NCI-H2107 (cell line): ENCODE data around the gene CRYBB1.
"Not testable (repeated sequence)": the region's sequence is repeated elsewhere in the genome, so short reads cannot be mapped to it uniquely, and the experiment has no call there.

Experiments
- DNase-seq: peaks from one replicate; lab custom pipeline; 2025; lab: John Stamatoyannopoulos, UW

Gene CRYBB1

DNA sequence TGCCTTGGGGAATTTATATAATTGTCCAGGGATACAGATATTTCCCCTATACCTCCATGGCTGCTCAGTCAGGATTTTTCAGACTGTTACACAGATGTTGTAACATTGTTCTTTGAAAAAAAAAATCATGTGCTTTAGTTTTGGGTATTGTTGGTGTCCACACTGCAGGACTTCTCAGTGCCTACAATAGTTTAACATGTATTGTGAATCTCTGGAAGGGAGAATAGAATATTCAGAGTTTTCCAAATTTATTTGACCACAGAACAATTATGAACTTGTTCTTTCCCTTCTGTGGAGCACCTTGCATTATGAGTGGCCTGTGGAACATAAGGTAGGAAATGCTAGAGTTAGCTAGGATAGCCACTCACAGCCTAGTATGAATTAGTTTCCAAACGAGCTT lies 18.5 kb upstream of the CRYBB1 start:
- DNase-seq, result no peak

DNA sequence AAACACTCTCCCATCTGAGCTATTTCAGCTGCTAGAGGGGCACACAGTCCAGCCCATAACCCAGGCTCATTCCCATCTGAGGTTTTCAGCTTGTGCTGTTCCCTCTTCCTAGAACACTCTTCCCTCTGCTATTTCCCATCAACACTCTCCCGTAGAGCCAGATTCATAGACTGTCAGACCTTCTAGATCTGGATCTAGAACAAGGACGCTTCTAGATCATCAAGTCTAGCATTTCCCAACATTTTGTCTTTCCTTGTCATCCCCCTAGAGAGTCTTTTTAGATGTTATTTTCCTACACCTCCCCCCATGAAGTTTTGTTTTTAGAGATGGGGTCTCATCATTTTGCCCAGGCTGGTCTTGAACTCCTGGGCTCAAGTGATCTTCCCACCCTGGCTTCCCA lies 17.3 kb upstream of the CRYBB1 start:
- no peak for DNase-seq

DNA sequence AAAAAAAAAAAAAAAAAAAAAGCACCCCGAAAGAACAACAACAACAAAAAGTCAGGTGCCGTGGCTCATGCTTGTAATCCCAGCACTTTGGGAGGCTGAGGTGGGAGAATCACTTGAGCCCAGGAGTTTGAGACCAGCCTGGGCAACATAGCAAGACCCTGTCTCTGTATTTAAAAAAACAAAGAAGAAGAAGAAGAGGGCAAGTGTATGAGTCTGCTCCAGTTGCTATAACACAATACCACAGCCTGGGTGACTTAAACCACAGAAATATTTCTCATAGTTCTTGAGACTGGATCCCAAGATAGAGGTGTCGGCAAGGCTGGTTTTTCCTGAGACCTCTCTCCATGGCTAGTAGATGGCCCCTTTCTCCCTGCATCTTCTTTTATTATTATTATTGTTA lies 16.4 kb upstream of the CRYBB1 start:
- no peak for DNase-seq

DNA sequence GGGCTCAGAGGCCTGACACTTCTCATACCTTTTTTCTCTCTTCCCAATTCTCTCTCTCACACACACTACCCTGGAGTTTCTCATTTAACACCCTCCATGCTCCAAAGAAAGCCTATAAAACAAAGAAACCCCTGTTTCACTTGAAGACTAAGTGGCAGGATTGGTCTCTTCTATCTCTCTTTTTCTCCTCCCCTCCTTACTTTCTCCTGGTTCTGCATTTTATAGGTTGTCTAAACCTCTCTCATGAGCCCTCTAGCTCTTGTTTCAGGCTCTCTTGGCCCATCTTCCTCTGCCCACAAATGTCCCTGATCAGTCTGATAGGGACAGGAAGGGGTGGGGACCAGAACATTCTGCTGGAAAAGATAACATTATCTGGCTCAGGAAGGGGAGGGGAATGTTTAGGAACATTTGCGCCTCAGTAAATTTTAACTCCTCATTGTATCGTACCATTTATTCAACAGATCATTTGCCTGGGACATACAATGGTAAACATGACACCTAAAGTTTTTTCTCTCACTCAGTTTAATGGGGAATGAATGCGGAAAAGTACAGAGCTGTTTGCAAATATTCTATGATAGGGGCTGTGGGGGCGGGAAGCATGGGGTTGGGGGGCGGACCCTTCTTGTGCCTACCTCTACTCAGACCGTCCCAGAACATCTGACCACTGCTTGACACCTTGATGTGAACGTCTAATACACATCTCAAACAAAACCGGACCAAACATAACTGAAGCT lies 14.8 kb upstream of the CRYBB1 start:
- DNase-seq, result no peak

DNA sequence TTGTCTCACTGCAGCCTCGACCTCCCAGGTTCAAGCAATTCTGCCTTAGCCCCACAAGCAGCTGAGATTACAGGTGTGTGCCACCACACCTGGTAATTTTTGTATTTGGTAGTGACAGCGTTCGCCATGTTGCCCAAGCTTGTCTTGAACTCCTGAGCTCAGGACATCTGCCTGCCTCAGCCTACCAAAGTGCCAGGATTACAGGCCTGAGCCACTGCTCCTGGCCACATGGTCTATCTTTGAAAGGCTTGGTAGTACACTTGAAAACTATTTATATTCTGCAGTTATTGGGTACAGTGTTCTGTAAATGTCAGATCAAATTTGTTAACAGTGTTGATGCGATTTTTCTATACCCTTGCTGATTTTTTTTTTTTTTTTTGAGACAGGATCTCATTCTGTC lies 13.5 kb upstream of the CRYBB1 start:
- DNase-seq, result no peak

DNA sequence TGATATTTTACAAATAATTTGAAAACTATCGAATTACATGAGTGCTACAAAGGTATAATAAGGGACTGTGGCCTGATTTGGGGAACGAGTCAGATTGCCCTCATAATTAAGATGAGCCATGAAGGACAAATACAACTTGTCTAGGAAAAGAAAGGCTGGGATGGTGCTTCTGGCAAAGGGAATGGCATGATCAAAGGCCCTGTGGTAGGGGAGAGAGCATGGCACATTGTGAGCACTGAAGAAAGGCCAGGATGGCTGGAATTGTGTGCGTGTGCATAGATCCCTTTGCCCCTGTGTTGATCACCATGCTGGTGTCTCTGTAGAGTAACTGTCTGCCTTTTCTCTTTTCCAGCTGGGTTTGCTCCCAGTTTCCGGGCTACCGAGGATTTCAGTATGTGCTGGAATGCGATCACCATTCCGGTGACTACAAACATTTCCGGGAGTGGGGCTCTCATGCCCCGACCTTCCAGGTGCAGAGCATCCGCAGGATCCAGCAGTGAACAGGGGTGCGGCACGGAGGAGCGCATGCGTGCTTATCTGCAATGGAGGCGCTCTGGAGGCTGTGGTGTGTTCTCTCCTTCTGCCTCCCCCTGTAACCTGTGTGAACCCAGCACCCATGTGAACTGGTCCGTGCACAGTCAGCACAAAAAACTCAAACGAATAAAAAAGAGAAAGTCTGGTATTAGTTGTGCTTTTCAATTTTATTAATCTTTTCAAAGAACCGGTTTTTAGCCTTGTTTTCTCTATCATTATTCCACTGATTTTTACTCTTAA lies 12.3 kb upstream of the CRYBB1 start:
- no peak for DNase-seq

DNA sequence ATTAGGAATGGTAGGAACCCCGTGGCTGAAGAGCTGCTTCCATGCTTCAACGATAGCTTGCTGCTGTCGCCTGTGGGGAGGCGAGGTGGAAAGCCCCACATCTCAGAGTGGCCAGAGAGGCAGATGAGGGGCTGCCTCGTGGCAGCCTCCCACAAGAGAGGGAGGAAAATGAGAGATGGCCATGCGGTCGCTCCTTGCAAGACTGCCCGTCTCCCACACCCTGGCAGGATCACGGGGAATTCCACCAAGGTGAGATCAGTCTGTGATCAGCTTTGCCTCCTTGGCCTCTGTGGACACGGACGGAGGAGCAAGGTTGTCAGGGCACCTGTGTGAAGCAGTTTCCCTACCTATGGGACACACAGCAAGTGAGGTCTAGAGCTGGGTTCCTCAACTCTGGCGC lies 7.0 kb upstream of the CRYBB1 start:
- DNase-seq, result no peak

DNA sequence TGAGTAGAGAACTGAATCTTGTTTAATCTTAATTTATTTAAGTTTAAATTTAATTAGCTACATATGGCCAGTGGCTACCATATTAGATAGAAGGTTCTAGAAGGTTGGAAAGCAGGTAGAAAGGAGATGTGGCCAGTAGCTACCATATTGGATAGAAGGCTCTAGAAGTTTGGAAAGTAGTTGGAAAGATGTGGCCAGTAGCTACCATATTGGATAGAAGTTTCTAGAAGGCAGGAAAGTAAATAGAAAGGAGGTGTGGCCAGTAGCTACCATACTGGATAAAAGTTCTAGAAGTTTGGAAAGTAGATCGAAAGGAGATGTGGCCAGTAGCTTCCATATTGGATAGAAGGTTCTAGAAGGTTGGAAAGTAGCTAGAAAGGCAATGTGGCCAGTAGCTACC lies 6.2 kb upstream of the CRYBB1 start:
- DNase-seq, result no peak

DNA sequence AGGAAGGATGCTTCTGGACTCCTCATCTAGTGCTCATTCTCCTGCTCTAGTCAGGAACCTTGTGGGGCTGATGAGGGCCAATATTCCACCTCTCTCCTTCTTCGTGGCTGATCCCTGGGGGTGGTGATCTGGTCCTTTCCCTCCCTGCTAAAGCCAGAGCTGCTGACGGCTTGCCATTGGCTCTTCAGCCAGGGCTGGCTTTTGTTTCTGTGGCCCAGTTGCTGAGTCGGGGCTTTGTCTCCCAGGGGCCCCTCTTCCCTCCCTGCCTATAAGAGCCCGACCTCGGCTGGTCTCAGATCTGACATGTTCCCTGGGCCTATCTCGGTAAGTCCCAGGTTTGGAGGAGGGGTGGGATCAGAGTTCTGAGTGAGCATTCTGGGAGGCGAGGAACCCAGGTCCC lies 3.8 kb upstream of the CRYBB1 start, which contains the start of gene CRYBA4:
CRYBA4 (plus strand) TSS at position 301 of the 400 bp plus-strand sequence. CDS start 634 bp downstream, outside the sequence.
- DNase-seq, result no peak

DNA sequence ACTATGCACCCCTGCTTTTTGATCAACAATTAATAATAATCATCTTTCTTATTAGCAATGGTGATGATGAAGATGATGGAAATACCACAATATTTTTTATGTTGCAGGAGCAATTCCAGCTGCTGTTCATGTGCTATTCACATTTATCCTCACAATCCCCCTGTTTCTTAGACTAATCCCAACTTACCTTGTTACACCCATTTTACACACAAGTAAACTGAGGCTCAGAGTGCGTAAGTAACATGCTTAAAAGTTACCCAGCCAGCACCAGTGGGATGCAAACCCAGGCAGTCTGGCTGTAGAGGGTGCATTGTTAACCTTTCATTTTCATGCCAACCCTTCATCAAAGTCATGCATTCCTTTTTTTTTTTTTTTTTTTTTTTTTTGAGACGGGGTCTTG lies 2.4 kb upstream of the CRYBB1 start:
- no peak for DNase-seq

DNA sequence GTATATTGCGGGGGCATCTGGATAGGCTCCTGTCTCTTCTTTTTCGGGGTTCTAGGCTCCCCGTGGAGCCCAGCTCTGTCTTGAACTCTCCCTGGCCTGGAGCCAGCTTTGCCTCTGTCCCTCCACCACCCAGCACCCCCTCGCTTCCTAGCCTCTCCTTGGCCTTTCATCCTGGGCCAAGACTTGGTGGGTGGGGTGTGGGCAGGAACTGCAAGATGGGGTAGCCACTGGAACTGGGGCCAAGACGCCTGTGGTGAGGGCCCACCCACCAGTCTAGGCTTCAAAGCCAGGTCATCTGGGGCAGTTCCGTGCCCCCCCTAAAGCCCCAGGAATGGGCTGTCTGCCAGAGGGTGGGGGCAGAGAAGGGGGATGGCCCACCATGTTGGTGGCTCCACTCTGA lies 1.7 kb upstream of the CRYBB1 start:
- DNase-seq, result no peak

DNA sequence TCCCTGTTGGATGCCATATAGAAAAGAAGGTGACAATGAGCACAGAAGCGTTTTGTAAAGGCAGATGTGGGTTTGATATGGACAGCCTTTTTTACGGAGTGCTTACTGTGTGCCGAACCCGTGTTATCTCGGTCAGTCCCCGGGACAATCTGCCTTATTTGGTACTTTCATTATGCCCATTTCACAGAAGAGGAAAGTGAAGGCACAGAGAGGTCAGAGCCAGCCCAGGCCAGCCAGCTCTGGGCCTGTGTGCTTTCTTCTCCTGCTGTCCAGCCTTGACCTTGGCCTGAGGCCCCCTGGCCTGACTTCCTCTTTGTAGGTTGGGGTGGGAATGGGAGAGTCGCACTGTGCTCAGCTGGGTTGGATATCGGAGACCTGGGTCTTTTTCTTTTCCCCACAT lies 628 bp upstream of the CRYBB1 start:
- DNase-seq, result no peak

DNA sequence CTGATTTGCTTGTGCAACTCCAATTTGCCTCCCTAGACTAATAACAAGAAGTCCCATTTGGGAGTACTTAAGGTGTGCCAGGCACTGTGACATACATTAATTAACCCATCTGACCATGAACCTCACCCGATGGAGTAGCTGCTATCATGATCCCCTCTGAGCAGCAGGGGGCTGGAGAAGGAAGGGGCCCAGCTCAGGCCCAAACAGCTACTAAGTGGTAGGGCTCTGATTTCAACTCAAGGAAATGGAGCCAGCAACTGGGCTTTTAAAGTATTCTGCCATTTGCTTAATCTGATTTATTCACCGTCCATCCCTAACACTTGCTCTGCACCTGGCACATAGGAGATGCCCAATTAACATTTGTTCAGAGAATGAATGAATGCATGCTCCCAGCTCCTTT lies 1.2 kb downstream of the CRYBB1 start:
- DNase-seq, result no peak

DNA sequence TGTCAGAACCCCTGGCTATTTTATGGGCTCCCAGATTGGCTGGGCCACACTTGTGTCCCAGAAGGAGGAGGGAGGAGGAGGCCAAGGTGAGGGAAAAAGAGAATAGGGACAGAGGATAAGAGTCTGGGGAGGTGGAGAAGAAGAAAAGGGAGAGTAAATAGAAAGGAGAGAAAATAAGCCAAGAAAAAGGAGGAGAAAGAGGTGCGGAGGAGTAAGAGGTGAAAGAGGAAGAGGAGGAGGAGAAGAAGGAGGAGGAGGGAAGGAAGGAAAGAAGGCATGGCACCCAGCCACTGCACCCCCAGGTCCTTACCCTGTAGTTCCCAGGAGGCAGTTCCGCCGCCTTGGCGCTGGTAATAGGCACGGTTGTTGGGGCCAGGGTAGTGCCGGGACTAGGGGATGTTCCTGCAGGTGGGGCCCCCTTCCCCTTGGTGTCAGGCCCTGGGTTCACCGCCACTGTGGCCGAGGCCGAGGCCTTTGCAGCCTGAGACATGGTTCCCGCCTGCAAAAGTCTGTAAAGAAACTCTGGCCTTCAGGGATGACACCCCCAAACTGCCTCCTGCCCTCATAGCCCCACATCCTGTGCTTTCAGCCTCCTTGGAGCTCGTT lies 1.9 kb downstream of the CRYBB1 start:
- DNase-seq, result no peak

DNA sequence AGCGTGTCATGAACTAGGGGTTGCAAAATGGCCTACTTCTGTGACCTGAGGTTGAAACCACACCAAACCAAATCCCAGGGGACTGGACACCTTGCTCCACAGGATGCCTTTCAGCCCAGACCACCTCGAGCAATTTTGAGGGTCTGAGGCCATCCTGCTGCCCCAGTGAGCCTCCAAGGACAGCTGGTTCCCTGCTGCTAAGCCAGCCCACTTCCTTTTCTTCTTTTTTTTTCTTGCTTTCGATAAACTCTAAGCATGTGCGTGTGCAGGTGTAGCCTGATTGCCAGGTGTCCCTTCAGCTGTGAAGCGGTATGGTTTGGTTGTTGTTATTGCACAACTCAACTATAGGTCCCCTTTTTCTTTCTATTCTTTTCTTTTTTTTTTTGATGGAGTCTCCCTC lies 2.7 kb downstream of the CRYBB1 start:
- DNase-seq, result no peak

DNA sequence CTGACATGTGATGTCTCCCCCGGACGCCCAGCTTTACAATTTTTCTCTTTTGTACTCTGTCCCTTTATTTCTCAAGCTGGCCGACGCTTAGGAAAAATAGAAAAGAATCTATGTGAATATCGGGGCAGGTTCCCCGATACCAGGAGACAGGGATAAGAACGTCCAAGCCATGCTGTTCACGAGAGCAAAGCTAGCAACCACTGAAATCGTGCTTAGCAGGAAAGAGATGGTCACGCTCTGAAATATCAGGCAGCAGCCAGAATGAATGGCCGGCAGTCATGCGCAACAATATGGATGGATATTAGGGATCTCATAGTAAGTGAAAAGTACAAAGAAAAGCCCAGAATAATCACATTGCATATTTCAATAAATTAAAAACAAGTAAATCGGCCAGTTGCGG lies 3.5 kb downstream of the CRYBB1 start:
- DNase-seq, result no peak

DNA sequence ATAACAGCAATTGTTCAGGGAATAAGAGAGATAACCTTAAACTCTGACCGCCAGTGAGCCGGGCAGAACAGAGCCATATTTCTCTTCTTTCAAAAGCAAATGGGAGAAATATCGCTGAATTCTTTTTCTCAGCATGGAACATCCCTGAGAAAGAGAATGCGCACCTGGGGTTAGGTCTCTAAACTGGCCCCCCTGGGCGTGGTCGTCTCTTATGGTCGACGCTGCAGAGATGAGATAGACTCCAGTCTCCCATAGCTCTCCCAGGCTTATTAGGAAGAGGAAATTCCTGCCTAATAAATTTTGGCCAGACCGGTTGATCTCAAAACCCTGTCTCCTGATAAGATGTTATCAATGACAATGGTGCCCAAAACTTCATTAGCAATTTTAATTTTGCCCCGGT lies 4.1 kb downstream of the CRYBB1 start:
- DNase-seq, result not testable (repeated sequence)

DNA sequence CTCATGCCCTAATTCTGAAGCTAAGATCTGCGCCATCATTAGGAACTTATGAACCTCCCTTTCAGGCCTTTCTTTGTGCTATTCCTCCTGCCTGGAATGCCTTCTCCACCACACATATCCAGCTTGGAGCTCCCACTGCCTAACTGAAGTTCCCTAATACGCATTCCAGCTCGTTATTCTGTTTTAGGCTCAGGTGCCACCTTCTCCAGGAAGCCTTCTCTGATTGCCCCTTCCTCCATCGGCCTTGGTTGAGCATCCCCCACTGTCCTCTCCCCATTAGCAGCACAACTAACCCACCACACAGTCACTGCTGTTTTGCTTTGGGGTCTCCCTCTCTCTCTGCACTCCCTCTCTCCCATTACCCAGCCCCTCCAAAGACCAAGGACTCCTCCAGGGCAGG lies 5.2 kb downstream of the CRYBB1 start:
- no peak for DNase-seq

DNA sequence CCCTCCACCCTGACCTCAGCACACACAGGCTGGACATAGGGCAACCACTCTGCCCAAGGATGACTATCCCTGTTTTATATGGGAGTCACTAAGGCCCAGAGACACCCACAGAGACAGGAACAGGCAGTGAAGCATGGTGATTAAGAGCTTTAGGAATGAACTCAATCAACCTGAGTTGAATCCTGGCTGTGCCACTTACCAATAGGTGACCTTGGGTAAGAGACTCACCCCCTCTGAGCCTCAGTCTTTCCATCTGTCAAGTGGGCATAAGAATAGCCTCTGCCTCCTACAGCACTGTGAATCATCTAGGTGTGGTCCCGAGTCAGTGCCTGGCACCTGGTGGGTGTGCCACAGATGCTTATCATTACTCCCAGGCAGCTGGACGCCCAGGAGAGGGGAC lies 6.8 kb downstream of the CRYBB1 start:
- no peak for DNase-seq

DNA sequence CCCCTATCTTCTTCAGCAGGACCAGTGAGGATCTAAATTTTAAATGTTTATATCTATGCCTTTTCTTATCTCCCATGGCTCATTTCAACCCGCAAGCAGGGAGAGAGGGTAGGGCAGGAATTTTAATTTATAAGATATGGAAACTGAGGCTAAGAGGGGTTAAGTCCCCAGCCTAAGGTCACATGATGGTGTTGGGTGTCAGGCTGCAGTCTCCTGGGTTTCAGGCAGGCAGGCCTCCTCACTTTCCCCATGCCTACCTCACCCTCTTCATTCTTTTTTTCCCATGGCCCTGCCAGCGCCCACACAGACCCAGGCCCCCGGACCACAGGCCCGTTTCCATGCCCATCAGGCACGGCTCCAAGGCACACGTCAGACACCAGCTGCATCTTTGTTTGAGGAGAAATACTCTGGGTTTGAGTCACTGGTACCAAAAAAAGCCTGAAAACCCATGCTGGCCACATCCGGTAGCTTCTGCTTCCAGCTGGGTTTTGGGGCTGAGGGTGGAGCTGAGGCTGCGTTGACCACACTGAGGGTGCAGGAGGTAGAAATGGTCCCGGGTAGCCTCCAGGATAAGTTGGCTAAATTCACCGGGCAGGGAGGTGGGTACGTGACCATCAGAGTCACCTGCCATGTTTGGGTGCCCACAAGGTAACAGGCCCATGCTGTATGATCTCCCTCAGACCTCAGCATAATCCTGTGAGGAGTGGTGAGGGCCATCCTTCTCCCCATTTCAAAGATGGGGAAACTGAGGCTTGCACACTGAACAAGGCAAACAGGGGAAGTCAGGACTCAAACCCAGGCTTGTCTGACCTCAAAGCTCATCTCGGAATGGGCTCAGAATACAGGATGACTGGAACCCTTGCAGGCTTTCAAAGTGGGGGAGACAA lies 7.5 kb downstream of the CRYBB1 start:
- DNase-seq, result no peak

DNA sequence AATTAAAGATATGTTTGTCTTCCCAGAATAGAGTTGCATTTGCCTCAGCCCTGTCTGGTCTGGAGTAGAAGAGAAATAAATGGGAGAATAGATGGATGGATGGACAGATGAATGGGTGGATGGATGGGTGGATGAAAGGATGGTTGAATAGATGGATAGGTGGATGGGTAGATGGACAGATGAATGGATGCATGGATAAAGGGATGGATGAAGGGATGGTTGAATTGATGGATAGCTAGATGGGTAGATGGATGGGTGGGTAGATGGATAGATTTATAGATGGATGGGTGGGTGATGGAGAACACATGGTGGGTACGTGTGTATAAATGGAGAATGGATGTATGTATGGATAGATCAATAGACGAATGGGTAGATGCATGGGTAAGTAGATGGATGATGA lies 8.5 kb downstream of the CRYBB1 start:
- DNase-seq, result no peak

DNA sequence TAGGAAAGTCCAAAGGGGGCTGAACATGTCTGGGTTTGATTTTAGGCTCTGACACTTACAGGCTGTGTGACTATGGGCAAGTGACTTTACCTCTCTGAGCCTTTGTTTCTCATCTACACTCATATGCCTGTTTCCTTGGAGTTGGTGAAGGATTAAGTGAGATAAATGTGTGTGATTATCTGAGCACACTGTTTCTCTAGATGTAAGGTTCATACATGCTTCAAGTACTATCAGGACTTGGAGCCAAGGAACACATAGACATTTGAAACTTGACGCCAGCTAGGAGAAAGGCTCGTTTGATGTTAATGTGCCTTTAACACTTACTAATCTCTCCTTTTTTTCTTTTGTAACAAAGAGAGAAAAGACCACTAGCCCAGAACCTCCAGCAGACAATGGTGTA lies 9.7 kb downstream of the CRYBB1 start:
- DNase-seq, result no peak
